Measurements from ENCODE around the gene GINS3.

Gene GINS3

DNA sequence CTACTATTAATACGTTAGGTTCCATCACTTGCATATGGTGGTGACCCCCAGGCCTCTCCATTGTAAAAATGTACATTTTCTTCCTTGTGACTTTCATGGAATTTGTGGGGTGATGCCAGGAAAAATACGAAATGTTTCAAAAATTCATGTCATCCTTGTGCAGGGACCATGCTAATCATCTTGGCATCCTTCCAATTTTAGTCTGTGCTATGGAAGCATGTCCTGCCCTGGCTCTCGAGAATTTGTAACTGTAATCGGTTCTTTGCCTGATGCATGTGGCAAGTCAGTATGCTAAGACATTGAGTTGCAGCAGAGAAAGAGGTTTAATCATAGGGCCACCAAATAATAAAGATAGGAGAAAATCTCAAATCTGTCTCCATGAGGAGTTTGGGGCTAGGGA is 14.3 kb upstream of the GINS3 start:
- TF ChIP-seq, protein P1, sequence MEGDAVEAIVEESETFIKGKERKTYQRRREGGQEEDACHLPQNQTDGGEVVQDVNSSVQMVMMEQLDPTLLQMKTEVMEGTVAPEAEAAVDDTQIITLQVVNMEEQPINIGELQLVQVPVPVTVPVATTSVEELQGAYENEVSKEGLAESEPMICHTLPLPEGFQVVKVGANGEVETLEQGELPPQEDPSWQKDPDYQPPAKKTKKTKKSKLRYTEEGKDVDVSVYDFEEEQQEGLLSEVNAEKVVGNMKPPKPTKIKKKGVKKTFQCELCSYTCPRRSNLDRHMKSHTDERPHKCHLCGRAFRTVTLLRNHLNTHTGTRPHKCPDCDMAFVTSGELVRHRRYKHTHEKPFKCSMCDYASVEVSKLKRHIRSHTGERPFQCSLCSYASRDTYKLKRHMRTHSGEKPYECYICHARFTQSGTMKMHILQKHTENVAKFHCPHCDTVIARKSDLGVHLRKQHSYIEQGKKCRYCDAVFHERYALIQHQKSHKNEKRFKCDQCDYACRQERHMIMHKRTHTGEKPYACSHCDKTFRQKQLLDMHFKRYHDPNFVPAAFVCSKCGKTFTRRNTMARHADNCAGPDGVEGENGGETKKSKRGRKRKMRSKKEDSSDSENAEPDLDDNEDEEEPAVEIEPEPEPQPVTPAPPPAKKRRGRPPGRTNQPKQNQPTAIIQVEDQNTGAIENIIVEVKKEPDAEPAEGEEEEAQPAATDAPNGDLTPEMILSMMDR (IDR thresholded peaks at IDR 0.05) = no peak

- TF ChIP-seq, protein P1 (IDR thresholded peaks at IDR 0.05) = no peak
Measured at GRCh38 chr16:58378401-58378800, 13.9 kb upstream of the GINS3 start.

DNA sequence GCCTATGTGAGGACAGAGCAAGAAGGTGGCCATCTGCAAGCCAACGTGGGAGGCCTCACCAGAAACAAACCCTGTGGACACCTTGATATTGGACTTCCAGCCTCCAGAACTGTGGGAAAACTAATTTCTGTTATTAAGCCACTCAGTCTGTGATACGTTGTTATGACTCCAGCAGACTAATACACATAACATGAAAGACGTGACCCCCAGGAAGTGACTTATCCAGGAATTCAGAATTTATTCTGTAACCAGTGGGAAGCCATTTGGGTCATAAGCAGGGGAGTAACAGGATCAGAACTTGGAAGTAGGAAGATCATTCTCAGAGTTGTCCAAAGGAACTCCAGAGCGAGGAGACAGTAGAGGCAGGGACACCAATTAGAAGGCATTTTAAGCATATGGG is 12.5 kb upstream of the GINS3 start:
- TF ChIP-seq, protein P1 (IDR thresholded peaks at IDR 0.05) = no peak

- TF ChIP-seq, protein P1 (IDR thresholded peaks at IDR 0.05) = no peak
Measured at GRCh38 chr16:58381661-58382060, 10.6 kb upstream of the GINS3 start.

DNA sequence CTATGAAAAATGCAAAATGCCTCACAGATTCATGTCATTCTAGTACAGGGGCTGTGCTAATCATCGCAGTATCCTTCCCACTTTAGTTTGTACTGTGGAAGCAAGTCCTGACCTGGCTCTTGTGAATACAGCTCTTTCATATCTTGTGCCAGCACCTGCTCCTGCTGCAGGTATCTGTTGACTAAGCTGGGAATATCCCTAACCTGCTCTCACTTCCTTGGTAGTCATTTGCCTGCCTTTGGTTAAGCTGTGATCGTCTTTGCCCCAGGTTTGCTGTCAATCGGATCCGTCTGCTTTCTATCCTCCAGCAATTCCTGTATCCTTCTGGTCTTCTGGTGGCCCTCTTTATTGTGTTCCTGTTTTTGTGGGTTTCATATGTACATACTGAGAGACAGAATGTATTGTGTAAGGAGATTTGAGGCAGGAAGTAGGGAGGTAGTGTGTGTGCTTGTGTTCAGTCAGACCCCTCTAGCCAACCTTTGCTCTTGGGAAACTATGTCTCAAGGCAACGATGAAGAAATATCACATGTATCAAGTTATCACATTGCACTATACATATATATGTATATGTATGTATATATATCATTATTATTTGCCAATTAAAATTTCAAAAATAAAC is 7.7 kb upstream of the GINS3 start:
- TF ChIP-seq, protein P1 (IDR thresholded peaks at IDR 0.05) = no peak

DNA sequence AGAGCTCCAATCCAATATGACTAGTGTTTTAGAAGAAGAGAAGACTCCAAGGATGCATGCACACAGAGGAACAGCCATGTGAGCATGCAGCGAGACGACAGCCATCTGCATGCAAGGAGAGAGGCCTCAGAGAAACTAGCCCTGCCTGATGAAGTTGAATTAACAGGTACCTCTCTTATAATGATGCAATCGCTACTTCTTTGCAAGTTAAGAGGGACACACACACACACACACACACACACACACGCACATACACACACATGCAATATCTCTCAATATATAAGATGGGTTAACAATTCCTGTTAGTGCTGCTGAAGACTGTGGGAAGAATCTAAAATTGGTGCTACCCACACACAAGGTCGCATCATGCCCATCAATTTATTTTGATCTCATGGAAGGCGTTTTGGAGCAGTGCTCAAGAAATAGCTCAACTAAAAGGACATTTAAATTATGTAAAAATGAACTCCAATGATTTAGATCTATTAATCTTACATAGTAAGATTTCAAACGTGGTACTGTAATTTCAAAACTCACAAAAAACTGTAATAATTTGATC is 7.0 kb upstream of the GINS3 start:
- TF ChIP-seq, protein P1 (IDR thresholded peaks at IDR 0.05) = no peak

- TF ChIP-seq, protein P1 (IDR thresholded peaks at IDR 0.05) = no peak
Measured at GRCh38 chr16:58389724-58390123, 2.5 kb upstream of the GINS3 start.

DNA sequence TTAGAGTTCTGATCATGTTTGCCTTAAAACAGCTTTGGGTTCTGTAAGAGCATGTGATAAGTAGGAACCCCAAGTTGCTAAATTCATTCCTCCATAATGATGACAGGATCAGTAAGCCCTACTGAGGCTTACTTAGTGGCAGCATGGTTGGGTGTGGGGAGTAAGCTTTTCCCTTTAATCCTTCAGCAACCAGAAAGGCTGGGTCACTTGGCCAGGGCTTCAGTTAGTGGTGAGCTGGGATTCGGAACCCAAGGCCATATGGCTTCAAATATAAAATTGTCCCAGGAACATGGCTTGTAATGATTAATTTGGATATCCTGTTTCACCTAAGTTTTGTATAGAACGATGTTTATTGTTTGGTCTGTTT is 850 bp downstream of the GINS3 start:
- TF ChIP-seq, protein P1 (IDR thresholded peaks at IDR 0.05) = no peak

All from LNCAP (cell line).